Fibroblast of skin of abdomen (primary cell): ENCODE data around the gene ABHD12B.
A peak's percentile ranks its signal among the peaks of the same experiment; 100 is the strongest.

ENCODE experiments used
- DNase-seq: peaks from one replicate; pipeline ENCODE4 v3.0.0-alpha.2; 2013

Gene ABHD12B

GRCh38 chr14:50839048-50839447 is 32.8 kb upstream of the ABHD12B start:
- DNase-seq: no peak

- DNase-seq: no peak
These were observed 32.2 kb upstream of the ABHD12B start for GRCh38 chr14:50839691-50840090.

- no peak for DNase-seq
These were observed 27.5 kb upstream of the ABHD12B start for GRCh38 chr14:50844391-50844790.

GRCh38 chr14:50845166-50845565 is 26.7 kb upstream of the ABHD12B start:
- DNase-seq: no peak

- DNase-seq: peak; percentile 94
These were observed 25.5 kb upstream of the ABHD12B start for GRCh38 chr14:50846226-50846880.

GRCh38 chr14:50853891-50854290 is 18.0 kb upstream of the ABHD12B start:
- DNase-seq: no peak

- DNase-seq: no peak
These were observed 17.3 kb upstream of the ABHD12B start for GRCh38 chr14:50854521-50854920.

- peak; percentile 21 for DNase-seq
These were observed 16.3 kb upstream of the ABHD12B start for GRCh38 chr14:50855558-50855957.

- no peak for DNase-seq
These were observed 15.2 kb upstream of the ABHD12B start for GRCh38 chr14:50856660-50857059.

GRCh38 chr14:50859296-50859624 is 12.6 kb upstream of the ABHD12B start:
- no peak for DNase-seq

- peak; percentile 80 for DNase-seq
These were observed 11.3 kb upstream of the ABHD12B start for GRCh38 chr14:50860478-50861086.

GRCh38 chr14:50862036-50862570 is 9.8 kb upstream of the ABHD12B start:
- no peak for DNase-seq

GRCh38 chr14:50864237-50864636 is 7.6 kb upstream of the ABHD12B start:
- DNase-seq: no peak

- no peak for DNase-seq
These were observed 6.9 kb upstream of the ABHD12B start for GRCh38 chr14:50864946-50865345.

GRCh38 chr14:50865391-50866076 is 6.3 kb upstream of the ABHD12B start:
- peak; percentile 3 for DNase-seq

- DNase-seq: no peak
These were observed 625 bp upstream of the ABHD12B start for GRCh38 chr14:50871228-50871627.

- no peak for DNase-seq
These were observed 2.9 kb downstream of the ABHD12B start for GRCh38 chr14:50874757-50875156.

- DNase-seq: peak; percentile 20
These were observed 3.7 kb downstream of the ABHD12B start for GRCh38 chr14:50875359-50876070.

GRCh38 chr14:50882932-50883826 is 11.3 kb downstream of the ABHD12B start:
- DNase-seq: no peak

GRCh38 chr14:50883827-50884197 is 12.0 kb downstream of the ABHD12B start:
- no peak for DNase-seq

GRCh38 chr14:50887476-50887875 is 15.6 kb downstream of the ABHD12B start:
- DNase-seq: no peak

- DNase-seq: no peak
These were observed 20.4 kb downstream of the ABHD12B start for GRCh38 chr14:50892255-50892654.
